GM12874 (cell line): ENCODE data around the gene GOLGA7B.

Experiments
- TF ChIP-seq, protein P1 (sequence below): IDR thresholded peaks from 2 replicates; pipeline ENCODE4 v1.5.1; 2011; ENCODE audit warnings: low read depth, mild to moderate bottlenecking, control low read depth, low read length, moderate library complexity; ENCODE audit not compliant: insufficient read depth

GOLGA7B gene

DNA sequence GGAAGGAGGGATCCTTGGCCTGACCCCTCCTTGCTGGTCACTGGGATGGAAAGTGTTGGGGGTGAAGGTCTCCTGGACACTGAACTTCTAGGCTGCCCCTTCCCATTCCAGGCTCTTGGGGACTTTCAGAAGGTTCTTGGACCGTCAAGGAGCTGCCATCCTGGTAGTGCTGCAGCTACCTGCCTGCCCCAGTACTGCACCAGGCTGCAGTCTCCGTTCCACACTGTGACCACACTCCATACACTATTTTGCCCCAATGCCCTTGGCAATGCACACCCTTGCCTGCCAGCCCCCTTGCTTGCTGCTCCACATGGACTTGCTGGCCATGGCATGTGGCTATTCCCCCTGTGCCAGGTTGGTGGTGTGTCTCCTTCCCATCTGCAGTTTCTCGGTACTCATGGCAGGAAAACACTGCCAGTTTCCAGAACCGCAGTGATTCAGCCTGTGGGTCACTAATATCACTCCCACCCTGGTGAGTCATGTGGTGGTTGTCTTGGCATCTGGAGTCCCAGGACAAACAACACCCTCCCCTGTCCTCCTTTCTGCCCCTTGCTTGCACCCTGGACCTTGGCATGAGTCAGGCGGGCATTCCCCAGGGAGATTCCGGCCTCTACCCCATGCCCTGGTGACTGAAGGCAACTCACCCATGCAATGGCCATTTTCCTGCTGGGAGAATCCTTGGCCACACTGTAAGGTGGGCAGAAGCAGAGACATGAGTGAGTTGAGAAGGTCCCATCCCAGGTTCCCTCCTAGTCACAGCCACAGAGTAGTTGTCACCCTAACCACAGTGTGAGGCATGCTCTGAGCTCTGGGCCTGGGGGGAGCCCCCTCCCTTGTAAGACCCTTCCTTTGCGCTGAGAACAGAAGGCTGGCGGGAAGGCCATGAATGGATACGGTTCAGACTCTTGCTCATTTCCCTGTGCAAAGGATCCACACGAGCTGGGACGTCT lies 32.8 kb downstream of the GOLGA7B start:
- TF ChIP-seq, protein P1, sequence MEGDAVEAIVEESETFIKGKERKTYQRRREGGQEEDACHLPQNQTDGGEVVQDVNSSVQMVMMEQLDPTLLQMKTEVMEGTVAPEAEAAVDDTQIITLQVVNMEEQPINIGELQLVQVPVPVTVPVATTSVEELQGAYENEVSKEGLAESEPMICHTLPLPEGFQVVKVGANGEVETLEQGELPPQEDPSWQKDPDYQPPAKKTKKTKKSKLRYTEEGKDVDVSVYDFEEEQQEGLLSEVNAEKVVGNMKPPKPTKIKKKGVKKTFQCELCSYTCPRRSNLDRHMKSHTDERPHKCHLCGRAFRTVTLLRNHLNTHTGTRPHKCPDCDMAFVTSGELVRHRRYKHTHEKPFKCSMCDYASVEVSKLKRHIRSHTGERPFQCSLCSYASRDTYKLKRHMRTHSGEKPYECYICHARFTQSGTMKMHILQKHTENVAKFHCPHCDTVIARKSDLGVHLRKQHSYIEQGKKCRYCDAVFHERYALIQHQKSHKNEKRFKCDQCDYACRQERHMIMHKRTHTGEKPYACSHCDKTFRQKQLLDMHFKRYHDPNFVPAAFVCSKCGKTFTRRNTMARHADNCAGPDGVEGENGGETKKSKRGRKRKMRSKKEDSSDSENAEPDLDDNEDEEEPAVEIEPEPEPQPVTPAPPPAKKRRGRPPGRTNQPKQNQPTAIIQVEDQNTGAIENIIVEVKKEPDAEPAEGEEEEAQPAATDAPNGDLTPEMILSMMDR = no peak

DNA sequence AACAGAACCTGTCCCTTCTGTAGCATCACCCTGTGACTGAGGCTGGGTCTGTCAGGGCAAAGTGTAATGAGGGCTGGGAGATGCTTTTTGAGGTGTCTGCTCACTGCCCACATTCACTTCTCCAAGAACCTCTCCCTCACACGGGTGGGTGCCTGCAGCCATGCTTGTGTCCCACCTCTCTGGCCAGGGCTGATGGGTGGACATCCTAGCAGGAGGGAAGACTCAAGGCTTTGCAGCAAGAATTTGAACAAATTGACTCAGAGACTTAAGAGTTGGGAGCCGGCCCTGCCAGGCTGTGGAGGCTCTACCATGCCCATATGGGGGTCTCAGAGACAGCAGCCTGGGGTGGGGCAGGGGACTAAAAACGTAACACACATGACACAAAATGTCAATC lies 33.4 kb downstream of the GOLGA7B start:
- TF ChIP-seq, protein P1 = no peak

DNA sequence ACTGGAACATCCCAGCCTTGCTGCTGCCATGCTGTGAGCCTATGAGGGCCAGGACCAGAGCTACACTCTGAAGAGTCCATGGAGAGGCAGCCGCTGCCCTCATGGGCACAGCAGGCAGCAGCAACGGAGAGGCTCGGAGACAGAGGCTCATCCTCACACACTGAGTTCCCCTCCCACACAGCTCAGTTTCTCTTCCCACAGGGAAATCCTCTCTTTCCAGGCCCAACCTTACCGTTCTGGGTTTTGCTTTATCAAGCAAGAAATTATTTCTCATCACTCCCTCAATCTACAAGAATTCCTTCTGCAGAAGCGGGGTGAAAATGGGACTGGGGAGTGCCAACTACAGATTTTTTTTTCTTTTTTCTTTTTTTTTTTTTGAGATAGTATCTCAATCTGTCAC lies 36.6 kb downstream of the GOLGA7B start:
- TF ChIP-seq, protein P1 = no peak

DNA sequence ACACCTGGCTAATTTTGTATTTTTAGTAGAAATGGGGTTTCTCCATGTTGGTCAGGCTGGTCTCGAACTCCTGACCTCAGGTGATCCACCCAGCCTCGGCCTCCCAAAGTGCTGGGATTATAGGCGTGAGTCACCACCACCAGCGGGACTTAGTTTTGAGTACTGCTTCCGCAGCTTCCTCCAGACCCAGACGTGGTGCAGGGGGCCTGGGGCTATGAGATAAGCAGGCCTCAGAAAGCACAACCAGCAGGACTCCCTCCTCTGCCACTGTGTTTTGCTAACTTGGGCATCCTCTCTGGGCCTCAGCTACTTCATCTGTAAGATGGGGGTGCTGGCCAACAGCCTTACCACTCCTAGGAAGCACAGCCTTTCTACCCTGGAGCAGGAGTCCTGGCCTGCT lies 37.8 kb downstream of the GOLGA7B start:
- TF ChIP-seq, protein P1 = no peak

DNA sequence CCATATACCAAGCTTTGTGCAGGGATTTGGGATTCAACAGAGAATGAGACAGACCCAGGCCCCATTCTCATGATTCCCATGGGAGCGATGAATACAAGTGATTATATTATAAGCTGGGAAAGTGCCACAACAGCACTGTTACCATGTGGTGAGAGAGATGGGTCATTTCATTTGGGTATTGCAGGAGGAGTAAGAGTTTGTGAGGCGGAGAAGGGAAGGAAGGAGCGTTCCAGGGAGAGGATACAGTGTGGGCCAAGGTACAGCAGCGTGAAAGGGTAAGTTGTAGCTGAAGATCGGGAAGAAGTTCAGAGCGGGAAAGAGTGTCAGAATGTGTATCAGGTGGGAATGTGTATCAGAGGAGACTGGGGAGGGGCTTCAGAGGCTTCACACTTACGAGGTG lies 38.5 kb downstream of the GOLGA7B start:
- TF ChIP-seq, protein P1 = no peak

DNA sequence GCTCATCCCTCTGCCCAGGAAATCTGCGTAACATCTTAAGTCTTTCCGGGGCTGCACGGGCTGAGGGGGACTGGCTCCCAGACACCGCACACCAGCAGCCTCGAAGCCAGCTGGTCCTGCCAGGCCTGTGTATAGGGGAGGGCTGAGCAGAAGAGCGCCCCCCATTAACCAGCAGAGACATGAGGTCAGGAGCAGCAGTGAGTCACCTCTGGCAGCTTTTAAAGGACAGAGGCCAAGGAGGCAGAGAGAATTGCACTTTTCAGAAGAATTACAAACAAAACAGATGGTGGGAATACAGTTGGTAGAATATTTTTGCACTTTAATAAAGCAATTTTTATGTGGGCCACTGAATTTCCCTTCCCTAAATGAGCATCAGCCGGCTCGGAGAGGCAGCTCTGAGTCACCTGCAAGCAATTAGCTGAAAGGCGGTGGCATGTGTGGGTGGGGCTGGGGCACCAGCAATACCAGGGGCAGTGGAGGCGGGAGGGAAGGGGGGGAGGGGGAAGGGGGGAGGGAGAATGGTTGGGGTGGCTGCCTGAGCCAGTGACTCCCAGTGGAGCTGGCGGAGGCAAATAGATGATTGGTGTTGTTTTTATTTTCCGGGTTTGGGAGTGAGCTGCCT lies 39.1 kb downstream of the GOLGA7B start:
- TF ChIP-seq, protein P1 = no peak

DNA sequence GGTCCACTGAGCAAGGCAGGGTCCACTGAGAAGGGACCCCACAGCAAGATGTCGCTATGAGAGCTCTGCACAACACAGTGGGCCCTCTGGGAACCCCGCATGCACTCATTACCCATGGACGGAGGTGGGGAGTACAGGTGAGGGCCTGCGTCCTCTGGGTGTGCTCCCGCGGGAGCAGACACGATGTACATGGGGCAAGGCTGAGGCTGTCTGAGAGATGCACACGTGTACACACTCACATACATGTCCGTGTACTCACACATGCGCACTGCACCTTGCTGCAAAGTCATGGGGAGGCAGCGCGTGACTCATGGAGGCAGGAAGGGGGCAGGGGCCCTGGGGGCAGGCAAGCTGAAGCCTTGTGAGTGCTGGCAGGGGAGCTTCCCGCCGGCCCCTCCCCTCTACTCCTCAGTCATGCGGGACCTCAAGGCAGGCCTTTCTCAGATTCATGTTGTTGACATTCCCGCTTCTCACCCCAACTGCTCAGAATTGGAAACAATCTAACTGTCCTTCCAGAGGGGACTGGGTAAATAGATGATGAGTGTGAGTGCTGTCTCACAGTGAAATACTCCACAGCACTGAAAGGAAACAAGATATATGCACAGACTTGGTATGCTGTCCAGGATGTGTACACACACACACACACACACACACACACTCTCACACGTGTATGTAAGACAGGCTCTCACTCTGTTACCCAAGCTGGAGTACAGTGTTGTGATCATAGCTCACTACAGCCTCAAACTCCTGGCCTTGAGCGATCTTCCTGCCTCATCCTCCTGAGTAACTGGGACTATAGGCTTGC lies 40.0 kb downstream of the GOLGA7B start:
- TF ChIP-seq, protein P1 = no peak
